Neural progenitor cell (in vitro differentiated cells): ENCODE results near the gene NFIX. TPM values are rescaled to one million over a fixed set of nuclear protein-coding genes. Genes with fewer than 3 reads are reported as not detected.

Source experiments
- DNase-seq: peaks from one replicate; pipeline ENCODE4 v3.0.0-alpha.2; 2016; ENCODE audit warnings: low spot score
- H2AFZ ChIP-seq: fragments of 200-600 bp; sonication (generic); replicated peaks from 2 replicates; pipeline ENCODE4 v1.6.1; 2016; ENCODE audit warnings: antibody characterized with exemption
- H3F3A ChIP-seq: fragments of 200-600 bp; sonication (generic); 2 replicates; pipeline ENCODE4 v1.6.1; 2016; ENCODE audit warnings: antibody characterized with exemption, low read depth
- H3K27ac ChIP-seq: fragments of 200-600 bp; sonication (generic); 2 replicates; pipeline ENCODE4 v1.5.1; 2016; ENCODE audit warnings: mild to moderate bottlenecking
- H3K27me3 ChIP-seq: fragments of 200-600 bp; sonication (generic); 2 replicates; pipeline ENCODE4 v1.6.1; 2016; ENCODE audit warnings: mild to moderate bottlenecking, moderate library complexity
- H3K36me3 ChIP-seq: fragments of 200-600 bp; sonication (generic); 2 replicates; pipeline ENCODE4 v1.5.1; 2016
- H3K4me1 ChIP-seq: fragments of 200-600 bp; sonication (generic); 2 replicates; pipeline ENCODE4 v1.6.1; 2016; ENCODE audit warnings: mixed run types
- H3K4me2 ChIP-seq: fragments of 200-600 bp; sonication (generic); 2 replicates; pipeline ENCODE4 v1.6.1; 2016
- H3K4me3 ChIP-seq: fragments of 200-600 bp; sonication (generic); 2 replicates; pipeline ENCODE4 v1.5.1; 2016
- H3K79me2 ChIP-seq: fragments of 200-600 bp; sonication (generic); 2 replicates; pipeline ENCODE4 v1.6.1; 2016; ENCODE audit warnings: low read depth
- H3K9ac ChIP-seq: fragments of 200-600 bp; sonication (generic); 2 replicates; pipeline ENCODE4 v1.6.1; 2016
- H3K9me3 ChIP-seq: fragments of 200-600 bp; sonication (generic); 2 replicates; pipeline ENCODE4 v1.5.1; 2016; ENCODE audit warnings: low read depth
- H4K20me1 ChIP-seq: fragments of 200-600 bp; sonication (generic); 2 replicates; pipeline ENCODE4 v1.6.1; 2016; ENCODE audit warnings: low read depth
- H3K27ac Mint-ChIP-seq: 3 replicates; pipeline ENCODE4 v1.8.0; 2021; ENCODE audit warnings: mixed read lengths
- H3K27me3 Mint-ChIP-seq: 2 replicates; pipeline ENCODE4 v1.8.0; 2022; ENCODE audit warnings: low read depth, mild to moderate bottlenecking, inconsistent platforms, moderate library complexity, mixed read lengths; ENCODE audit not compliant: insufficient read depth
- H3K36me3 Mint-ChIP-seq: 3 replicates; pipeline ENCODE4 v1.8.0; 2021; ENCODE audit warnings: mixed read lengths
- H3K4me1 Mint-ChIP-seq: 3 replicates; pipeline ENCODE4 v1.8.0; 2021; ENCODE audit warnings: mixed read lengths
- H3K4me3 Mint-ChIP-seq: 3 replicates; pipeline ENCODE4 v1.8.0; 2021; ENCODE audit warnings: mild to moderate bottlenecking, moderate library complexity, mixed read lengths
- H3K9me3 Mint-ChIP-seq: 3 replicates; pipeline ENCODE4 v1.8.0; 2020; ENCODE audit warnings: mixed read lengths
- CTCF ChIP-seq: fragments of 200-600 bp; sonication (generic); IDR thresholded peaks from 2 replicates; pipeline ENCODE4 v1.5.1; 2017; ENCODE audit warnings: antibody characterized with exemption, mild to moderate bottlenecking
- EZH2 ChIP-seq: fragments of 200-600 bp; sonication (generic); IDR thresholded peaks from 2 replicates; pipeline ENCODE4 v1.6.1; 2017; ENCODE audit warnings: antibody characterized with exemption, mild to moderate bottlenecking, moderate library complexity
- EZH2phosphoT487 ChIP-seq: fragments of 200-600 bp; sonication (generic); IDR thresholded peaks from 2 replicates; pipeline ENCODE4 v1.6.1; 2017; ENCODE audit warnings: antibody characterized with exemption
- total RNA-seq: library from RNA; depleted of rRNA; stranded (reverse); fragments of >200 nt; gene quantifications from 2 replicates; pipeline ENCODE4 v1.2.3, GENCODE V29; 2015; ENCODE audit warnings: low replicate concordance

Gene NFIX
- total RNA-seq, 1 donor from 2014 or later: 0.06 TPM

GRCh38 chr19:13093407-13094105, 98.3 kb downstream of the NFIX start:
- H3K4me1 ChIP-seq: peaks cover 37% of the 10 kb centered on the region
- no peak overlapping the region for H3K27ac ChIP-seq
- peaks cover 52% of the 10 kb centered on the region for H3K27me3 Mint-ChIP-seq
- H3K9me3 ChIP-seq: no peaks in the 10 kb centered on the region
- H3K4me1 Mint-ChIP-seq: peaks cover 39% of the 10 kb centered on the region
- no peaks in the 10 kb centered on the region for H3K36me3 ChIP-seq
- TF ChIP-seq CTCF: peak; percentile 91
- no peak for TF ChIP-seq EZH2phosphoT487
- no peak for TF ChIP-seq EZH2
- H4K20me1 ChIP-seq: peaks cover 21% of the 10 kb centered on the region
- H3F3A ChIP-seq: peaks cover 38% of the 10 kb centered on the region
- no peak overlapping the region for H2AFZ ChIP-seq
- no peak overlapping the region for H3K27ac Mint-ChIP-seq
- no peaks in the 10 kb centered on the region for H3K36me3 Mint-ChIP-seq
- DNase-seq: peak; percentile 85
- H3K27me3 ChIP-seq: peaks cover 87% of the 10 kb centered on the region
- no peak overlapping the region for H3K4me3 ChIP-seq
- no peaks in the 10 kb centered on the region for H3K9me3 Mint-ChIP-seq
- no peak overlapping the region for H3K9ac ChIP-seq
- H3K4me2 ChIP-seq: no peak overlapping the region
- no peaks in the 10 kb centered on the region for H3K79me2 ChIP-seq
- peak overlapping the region; percentile 55 for H3K4me3 Mint-ChIP-seq

- Mint-ChIP-seq H3K27me3 (peaks cover 54% of the 10 kb centered on the region), H3K27ac (no peak overlapping the region), H3K9me3 (no peaks in the 10 kb centered on the region), H3K36me3 (no peaks in the 10 kb centered on the region), H3K4me1 (peaks cover 37% of the 10 kb centered on the region), H3K4me3 (peak overlapping the region; percentile 58)
- peaks cover 93% of the 10 kb centered on the region for H3K27me3 ChIP-seq
- DNase-seq: no peak
- H3K27ac ChIP-seq: no peak overlapping the region
- H2AFZ ChIP-seq: no peak overlapping the region
- peaks cover 44% of the 10 kb centered on the region for H3F3A ChIP-seq
- no peak for TF ChIP-seq CTCF
- TF ChIP-seq EZH2: no peak
- no peak for TF ChIP-seq EZH2phosphoT487
- peaks cover 37% of the 10 kb centered on the region for H3K4me1 ChIP-seq
- peak overlapping the region; percentile 75 for H3K4me2 ChIP-seq
- no peak overlapping the region for H3K9ac ChIP-seq
- H4K20me1 ChIP-seq: peaks cover 27% of the 10 kb centered on the region
- H3K9me3 ChIP-seq: no peaks in the 10 kb centered on the region
- H3K79me2 ChIP-seq: no peaks in the 10 kb centered on the region
- no peak overlapping the region for H3K4me3 ChIP-seq
- no peaks in the 10 kb centered on the region for H3K36me3 ChIP-seq
These were observed 98.8 kb downstream of the NFIX start for GRCh38 chr19:13094106-13094504.

GRCh38 chr19:13094771-13095392, 99.6 kb downstream of the NFIX start:
- peaks cover 57% of the 10 kb centered on the region for H3K27me3 Mint-ChIP-seq
- H3K4me3 ChIP-seq: peak overlapping the region; percentile 43
- H3K27ac ChIP-seq: no peak overlapping the region
- H3K36me3 Mint-ChIP-seq: no peaks in the 10 kb centered on the region
- H3K27me3 ChIP-seq: peaks cover 97% of the 10 kb centered on the region
- H3K36me3 ChIP-seq: no peaks in the 10 kb centered on the region
- peaks cover 32% of the 10 kb centered on the region for H4K20me1 ChIP-seq
- peak overlapping the region; percentile 55 for H3K4me3 Mint-ChIP-seq
- H3K9ac ChIP-seq: no peak overlapping the region
- peaks cover 50% of the 10 kb centered on the region for H3F3A ChIP-seq
- peaks cover 37% of the 10 kb centered on the region for H3K4me1 ChIP-seq
- no peaks in the 10 kb centered on the region for H3K9me3 Mint-ChIP-seq
- H2AFZ ChIP-seq: peak overlapping the region; percentile 51
- TF ChIP-seq EZH2phosphoT487: no peak
- peaks cover 37% of the 10 kb centered on the region for H3K4me1 Mint-ChIP-seq
- peak; percentile 73 for DNase-seq
- H3K79me2 ChIP-seq: no peaks in the 10 kb centered on the region
- H3K9me3 ChIP-seq: no peaks in the 10 kb centered on the region
- no peak overlapping the region for H3K27ac Mint-ChIP-seq
- H3K4me2 ChIP-seq: peak overlapping the region; percentile 75

GRCh38 chr19:13095393-13095784, 100.1 kb downstream of the NFIX start:
- H3K4me2 ChIP-seq: peak overlapping the region; percentile 75
- TF ChIP-seq EZH2phosphoT487 (no peak), CTCF (no peak), EZH2 (no peak)
- H3K4me3 ChIP-seq: peak overlapping the region; percentile 43
- peaks cover 58% of the 10 kb centered on the region for H3K27me3 Mint-ChIP-seq
- H3K79me2 ChIP-seq: no peaks in the 10 kb centered on the region
- peak; percentile 79 for DNase-seq
- H3K4me1 ChIP-seq: peaks cover 37% of the 10 kb centered on the region
- no peaks in the 10 kb centered on the region for H3K9me3 ChIP-seq
- peaks cover 55% of the 10 kb centered on the region for H3F3A ChIP-seq
- peaks cover 97% of the 10 kb centered on the region for H3K27me3 ChIP-seq
- no peak overlapping the region for H3K9ac ChIP-seq
- no peaks in the 10 kb centered on the region for H3K36me3 Mint-ChIP-seq
- no peak overlapping the region for H3K27ac Mint-ChIP-seq
- H3K9me3 Mint-ChIP-seq: peaks cover 3% of the 10 kb centered on the region
- no peak overlapping the region for H3K4me3 Mint-ChIP-seq
- no peak overlapping the region for H2AFZ ChIP-seq
- no peak overlapping the region for H3K27ac ChIP-seq
- H3K4me1 Mint-ChIP-seq: peaks cover 40% of the 10 kb centered on the region
- peaks cover 37% of the 10 kb centered on the region for H4K20me1 ChIP-seq
- no peaks in the 10 kb centered on the region for H3K36me3 ChIP-seq
